C4-2B (cell line): ENCODE results near the gene PIP5K1A.

Experiments
- H3K27ac ChIP-seq: fragments of 450-650 bp; 2 replicates; pipeline ENCODE4 v1.5.1; 2017
- CTCF ChIP-seq: fragments of 450-650 bp; conservative IDR thresholded peaks from 2 replicates; pipeline ENCODE4 v1.5.1; 2017; ENCODE audit warnings: mild to moderate bottlenecking
- ZFX ChIP-seq: fragments of 450-650 bp; IDR thresholded peaks from 2 replicates; pipeline ENCODE4 v1.6.1; 2017

Gene PIP5K1A

GRCh38 chr1:151243683-151244216 is 45.4 kb downstream of the PIP5K1A start:
- no peak for TF ChIP-seq CTCF
- no peak for TF ChIP-seq ZFX
- H3K27ac ChIP-seq = no peak overlapping the region

DNA sequence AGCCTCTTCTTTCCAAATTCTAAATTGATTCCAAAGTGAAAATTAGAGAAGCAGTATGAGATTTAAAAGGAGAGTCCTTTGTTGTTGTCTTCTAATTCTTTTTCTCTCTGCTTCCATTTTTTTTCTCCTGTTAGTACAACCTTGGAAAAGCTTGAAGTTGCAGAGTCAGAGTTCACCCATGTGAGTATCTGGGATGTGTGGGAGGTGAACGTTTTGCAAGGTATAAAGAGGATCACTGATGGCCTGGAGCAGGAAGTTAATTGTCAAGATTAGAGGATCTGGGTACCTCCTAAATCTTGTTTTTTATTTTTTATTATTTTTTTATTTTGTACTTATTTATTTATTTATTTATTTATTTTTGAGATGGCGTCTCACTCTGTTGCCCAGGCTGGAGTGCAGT is 48.4 kb downstream of the PIP5K1A start:
- TF ChIP-seq ZFX (no peak), CTCF (no peak)
- no peak overlapping the region for H3K27ac ChIP-seq

DNA sequence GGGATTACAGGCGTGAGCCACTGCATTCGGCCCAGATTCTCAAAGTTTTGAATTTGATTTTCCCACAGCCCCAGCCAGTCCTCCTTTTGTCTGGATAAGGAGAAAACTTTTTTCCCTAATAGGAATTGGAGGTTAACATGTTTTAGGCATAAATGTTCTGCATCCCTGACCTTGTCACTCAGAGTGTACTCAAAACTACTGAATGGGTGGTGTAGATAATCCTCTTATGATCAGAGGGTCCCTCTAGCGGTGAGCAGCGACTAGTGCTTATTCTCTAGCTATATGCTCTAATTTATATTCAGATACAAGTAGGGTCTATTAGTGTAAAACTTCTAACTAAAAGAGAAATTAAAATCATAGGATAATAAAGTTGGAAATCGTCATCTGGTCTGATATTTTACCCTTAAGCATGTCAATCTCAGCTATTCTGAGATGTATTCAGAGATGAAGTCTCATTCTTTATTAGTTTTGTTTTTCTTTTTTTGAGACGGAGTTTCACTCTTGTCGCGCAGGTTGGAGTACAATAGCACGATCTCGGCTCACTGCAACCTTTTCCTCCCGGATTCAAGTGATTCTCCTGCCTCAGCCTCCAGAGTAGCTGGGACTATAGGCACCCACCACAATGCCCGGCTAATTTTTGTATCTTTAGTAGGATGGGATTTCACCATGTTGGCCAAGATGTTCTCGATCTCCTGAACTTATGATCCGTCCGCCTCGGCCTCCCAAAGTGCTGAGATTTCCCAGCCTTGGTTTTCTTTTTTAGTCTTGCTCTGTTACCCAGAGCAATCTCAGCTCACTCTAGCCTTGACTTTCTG is 53.5 kb downstream of the PIP5K1A start:
- peak; percentile 94 for TF ChIP-seq CTCF
- no peak for TF ChIP-seq ZFX

GRCh38 chr1:151254217-151255213 is 56.2 kb downstream of the PIP5K1A start, which contains the start of gene PSMD4:
Gene PSMD4 (plus strand): TSS chr1:151254734. CDS start chr1:151254783, 49 bp downstream.
- TF ChIP-seq ZFX (peak; percentile 69; the same call in 1 of the 2 replicates), CTCF (no peak)
- peak within 1 kb of the TSS; percentile 95 for H3K27ac ChIP-seq

More for the DNA sequence above, 53.5 kb downstream of the PIP5K1A start:
- no peak overlapping the region for H3K27ac ChIP-seq

- TF ChIP-seq CTCF (no peak), ZFX (no peak)
- peak overlapping the region; percentile 95; the same call in 1 of the 2 replicates for H3K27ac ChIP-seq
These were observed 57.0 kb downstream of the PIP5K1A start for GRCh38 chr1:151255381-151255780.

DNA sequence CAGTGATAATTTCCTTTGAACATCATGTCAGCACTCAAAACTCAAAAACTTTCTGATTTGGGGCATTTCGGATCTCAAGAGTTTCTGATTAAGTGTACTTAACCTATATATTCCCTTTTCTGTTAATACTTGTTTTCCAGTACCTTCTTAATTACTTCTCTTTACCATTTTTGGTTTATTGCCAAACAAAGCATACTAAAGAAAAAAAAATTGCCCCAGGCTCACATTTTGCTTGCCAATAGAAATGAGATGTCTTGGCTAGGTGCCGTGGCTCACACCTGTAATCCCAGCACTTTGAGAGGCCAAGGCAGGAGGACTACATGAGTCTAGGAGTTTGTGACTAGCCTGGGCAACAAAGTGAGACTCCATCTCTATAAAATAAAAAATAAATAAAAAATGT is 61.0 kb downstream of the PIP5K1A start:
- H3K27ac ChIP-seq = no peak overlapping the region
- TF ChIP-seq CTCF (no peak), ZFX (no peak)
